ENCODE measurements around the gene FHOD1. TPM values are rescaled to one million over a fixed set of nuclear protein-coding genes. Genes with fewer than 3 reads are reported as not detected.

FHOD1 gene
- total and polyA plus RNA-seq, 2 of the 13 experiments (the other 11 are each of a cell fraction or from before 2014, with no cell fraction given) = 20.0 to 20.8 TPM

- TF ChIP-seq ZNF337 (CRISPR knock-in tag; IDR thresholded peaks at IDR 0.05; ENCODE audit: borderline replicate concordance, low read depth) (peak; percentile 80), SMAD1 (CRISPR knock-in tag; IDR thresholded peaks at IDR 0.05; ENCODE audit: borderline replicate concordance, low read depth) (no peak; the same call in 1 of the 2 replicates), ZNF10 (CRISPR knock-in tag; IDR thresholded peaks at IDR 0.05; ENCODE audit: borderline replicate concordance, low read depth) (no peak), ZSCAN9 (CRISPR knock-in tag; IDR thresholded peaks at IDR 0.05; ENCODE audit: borderline replicate concordance) (peak; percentile 86), MXD4 (CRISPR knock-in tag; IDR thresholded peaks at IDR 0.05) (peak; percentile 86), MLXIP (CRISPR knock-in tag; IDR thresholded peaks at IDR 0.05; ENCODE audit: borderline replicate concordance) (0 out of 2 replicates have a peak, but pooled peaks have one; percentile 28), TFDP2 (CRISPR knock-in tag; IDR thresholded peaks at IDR 0.05) (peak; percentile 96), ZNF850 (CRISPR knock-in tag; conservative IDR thresholded peaks at IDR 0.05) (peak; percentile 91), STAG1 (CRISPR knock-in tag; IDR thresholded peaks at IDR 0.05) (no peak), GMEB2 (CRISPR knock-in tag; IDR thresholded peaks at IDR 0.05; ENCODE audit: low read depth) (no peak), ETV6 (CRISPR knock-in tag; conservative IDR thresholded peaks at IDR 0.05) (peak; percentile 76; the same call in 1 of the 2 replicates), ZNF407 (CRISPR knock-in tag; IDR thresholded peaks at IDR 0.05; ENCODE audit: not compliant biosample characterization) (no peak), ATF7 (IDR thresholded peaks at IDR 0.05) (no peak), ATF7 (CRISPR knock-in tag; IDR thresholded peaks at IDR 0.05) (no peak)
These were observed at the start of gene FHOD1 (continued) for GRCh38 chr16:67247192-67248072.
